ENCODE measurements around the gene RFC5. TPM values are rescaled to one million over a fixed set of nuclear protein-coding genes. Genes with fewer than 3 reads are reported as not detected.
A peak's percentile ranks its signal among the peaks of the same experiment; 100 is the strongest.

RFC5 gene
- total RNA-seq, 1 donor from 2014 or later = 75.8 TPM

DNA sequence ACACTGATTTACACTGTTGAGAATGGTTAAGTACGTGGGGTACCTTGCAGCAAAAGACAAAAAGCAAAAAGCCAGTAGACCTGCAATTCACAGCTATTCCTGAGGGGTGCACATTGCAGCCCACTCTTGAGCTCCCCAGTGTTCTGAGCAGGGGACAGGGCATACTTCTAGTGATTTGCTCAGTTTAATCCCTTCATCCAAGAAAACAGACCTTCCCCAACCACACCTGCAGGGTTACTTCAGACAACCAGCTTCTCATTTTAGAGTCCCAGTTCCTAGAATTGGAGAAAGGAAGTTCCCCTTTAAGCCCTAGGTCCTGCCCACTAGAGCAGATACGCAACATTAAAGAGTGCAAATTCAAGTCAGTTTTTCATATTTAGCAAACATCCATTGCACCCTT lies 48.1 kb downstream of the RFC5 start:
- H3K9me3 Mint-ChIP-seq = no peaks in the 10 kb centered on the region
- Histone ChIP-seq H3K27ac (no peak overlapping the region), H3K4me2 (no peak overlapping the region), H3K4me3 (no peak overlapping the region), H3K79me2 (ENCODE audit: low read depth) (peaks cover 33% of the 10 kb centered on the region), H3K9me3 (ENCODE audit: low read depth) (no peaks in the 10 kb centered on the region), H3K36me3 (no peaks in the 10 kb centered on the region), H3F3A (ENCODE audit: low read depth) (peaks cover 51% of the 10 kb centered on the region), H3K9ac (no peak overlapping the region), H3K27me3 (no peaks in the 10 kb centered on the region), H4K20me1 (ENCODE audit: low read depth) (peaks cover 9% of the 10 kb centered on the region), H3K4me1 (peaks cover 17% of the 10 kb centered on the region), H2AFZ (replicated peaks) (no peak overlapping the region)
- H3K27me3 Mint-ChIP-seq (ENCODE audit: insufficient read depth, low read depth) = peaks cover 3% of the 10 kb centered on the region
- peak; percentile 58 for DNase-seq (ENCODE audit: low spot score)
- no peak overlapping the region for H3K27ac Mint-ChIP-seq
- H3K4me3 Mint-ChIP-seq = peak overlapping the region; percentile 38
- TF ChIP-seq EZH2phosphoT487 (IDR thresholded peaks at IDR 0.05) (no peak), EZH2 (IDR thresholded peaks at IDR 0.05) (no peak)
- TF ChIP-seq, protein P1, sequence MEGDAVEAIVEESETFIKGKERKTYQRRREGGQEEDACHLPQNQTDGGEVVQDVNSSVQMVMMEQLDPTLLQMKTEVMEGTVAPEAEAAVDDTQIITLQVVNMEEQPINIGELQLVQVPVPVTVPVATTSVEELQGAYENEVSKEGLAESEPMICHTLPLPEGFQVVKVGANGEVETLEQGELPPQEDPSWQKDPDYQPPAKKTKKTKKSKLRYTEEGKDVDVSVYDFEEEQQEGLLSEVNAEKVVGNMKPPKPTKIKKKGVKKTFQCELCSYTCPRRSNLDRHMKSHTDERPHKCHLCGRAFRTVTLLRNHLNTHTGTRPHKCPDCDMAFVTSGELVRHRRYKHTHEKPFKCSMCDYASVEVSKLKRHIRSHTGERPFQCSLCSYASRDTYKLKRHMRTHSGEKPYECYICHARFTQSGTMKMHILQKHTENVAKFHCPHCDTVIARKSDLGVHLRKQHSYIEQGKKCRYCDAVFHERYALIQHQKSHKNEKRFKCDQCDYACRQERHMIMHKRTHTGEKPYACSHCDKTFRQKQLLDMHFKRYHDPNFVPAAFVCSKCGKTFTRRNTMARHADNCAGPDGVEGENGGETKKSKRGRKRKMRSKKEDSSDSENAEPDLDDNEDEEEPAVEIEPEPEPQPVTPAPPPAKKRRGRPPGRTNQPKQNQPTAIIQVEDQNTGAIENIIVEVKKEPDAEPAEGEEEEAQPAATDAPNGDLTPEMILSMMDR (IDR thresholded peaks at IDR 0.05) = peak; percentile 47
- H3K4me1 Mint-ChIP-seq = peaks cover 24% of the 10 kb centered on the region
- peaks cover 6% of the 10 kb centered on the region for H3K36me3 Mint-ChIP-seq

DNA sequence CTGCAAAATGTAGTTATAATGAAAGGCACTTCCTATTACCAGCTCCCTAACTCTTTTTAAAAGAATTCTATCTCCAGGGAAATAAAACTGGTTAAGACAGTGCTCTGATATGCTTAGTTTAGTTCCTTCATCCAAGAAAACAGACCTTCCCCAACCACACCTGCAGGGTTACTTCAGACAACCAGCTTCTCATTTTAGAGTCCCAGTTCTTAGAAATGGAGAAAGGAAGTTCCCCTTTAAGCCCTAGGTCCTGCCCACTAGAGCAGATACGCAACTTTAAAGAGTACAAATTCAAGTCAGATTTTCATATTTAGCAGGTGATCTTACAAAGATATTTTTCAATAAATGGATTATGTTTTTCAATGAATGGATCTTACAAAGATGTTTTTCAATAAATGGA lies 48.9 kb downstream of the RFC5 start:
- Histone ChIP-seq H3K27ac (no peak overlapping the region), H3K36me3 (no peaks in the 10 kb centered on the region), H3K4me2 (no peak overlapping the region), H3K4me1 (peaks cover 17% of the 10 kb centered on the region), H3K9me3 (ENCODE audit: low read depth) (no peaks in the 10 kb centered on the region), H3K79me2 (ENCODE audit: low read depth) (peaks cover 29% of the 10 kb centered on the region), H3K9ac (no peak overlapping the region), H3F3A (ENCODE audit: low read depth) (peaks cover 44% of the 10 kb centered on the region), H3K27me3 (no peaks in the 10 kb centered on the region), H3K4me3 (no peak overlapping the region), H2AFZ (replicated peaks) (no peak overlapping the region), H4K20me1 (ENCODE audit: low read depth) (peaks cover 2% of the 10 kb centered on the region)
- no peaks in the 10 kb centered on the region for H3K9me3 Mint-ChIP-seq
- no peak for DNase-seq (ENCODE audit: low spot score)
- peaks cover 3% of the 10 kb centered on the region for H3K27me3 Mint-ChIP-seq (ENCODE audit: insufficient read depth, low read depth)
- no peak for TF ChIP-seq EZH2 (IDR thresholded peaks at IDR 0.05)
- TF ChIP-seq EZH2phosphoT487 (IDR thresholded peaks at IDR 0.05) = no peak
- TF ChIP-seq, protein P1 (IDR thresholded peaks at IDR 0.05) = no peak
- peaks cover 6% of the 10 kb centered on the region for H3K36me3 Mint-ChIP-seq
- H3K4me3 Mint-ChIP-seq = no peak overlapping the region
- H3K4me1 Mint-ChIP-seq = peaks cover 17% of the 10 kb centered on the region
- H3K27ac Mint-ChIP-seq = peak overlapping the region; percentile 74

GRCh38 chr12:118068445-118068844 lies 51.9 kb downstream of the RFC5 start:
- Histone ChIP-seq H3K79me2 (ENCODE audit: low read depth) (peaks cover 4% of the 10 kb centered on the region), H3K4me2 (no peak overlapping the region), H3K27ac (no peak overlapping the region), H3K4me3 (no peak overlapping the region), H3K9ac (no peak overlapping the region), H2AFZ (replicated peaks) (no peak overlapping the region), H3K36me3 (no peaks in the 10 kb centered on the region), H3K9me3 (ENCODE audit: low read depth) (no peaks in the 10 kb centered on the region), H4K20me1 (ENCODE audit: low read depth) (no peaks in the 10 kb centered on the region), H3K27me3 (no peaks in the 10 kb centered on the region), H3F3A (ENCODE audit: low read depth) (peaks cover 22% of the 10 kb centered on the region), H3K4me1 (peaks cover 17% of the 10 kb centered on the region)
- TF ChIP-seq, protein P1 (IDR thresholded peaks at IDR 0.05) = no peak
- TF ChIP-seq EZH2phosphoT487 (IDR thresholded peaks at IDR 0.05) (no peak), EZH2 (IDR thresholded peaks at IDR 0.05) (no peak)
- Mint-ChIP-seq H3K9me3 (no peaks in the 10 kb centered on the region), H3K36me3 (peaks cover 11% of the 10 kb centered on the region), H3K27ac (peak overlapping the region; percentile 57), H3K4me3 (no peak overlapping the region), H3K27me3 (ENCODE audit: insufficient read depth, low read depth) (peaks cover 2% of the 10 kb centered on the region), H3K4me1 (peaks cover 9% of the 10 kb centered on the region)
- no peak for DNase-seq (ENCODE audit: low spot score)

Measured in neural progenitor cell (in vitro differentiated cells).